GM18517 (cell line): Measurements from ENCODE around the gene MTIF2.
"Not testable (repeated sequence)": the region's sequence is repeated elsewhere in the genome, so short reads cannot be mapped to it uniquely, and the experiment has no call there.

Experiments
- ATAC-seq: cut with Tn5 transposase; IDR thresholded peaks from one replicate; pipeline ENCODE4 v1.9.1; 2021; ENCODE audit warnings: mild to moderate bottlenecking, moderate library complexity; ENCODE audit not compliant: unreplicated experiment

MTIF2 gene

GRCh38 chr2:55245411-55245810, 23.6 kb downstream of the MTIF2 start:
- no peak for ATAC-seq

- no peak for ATAC-seq
Observed at GRCh38 chr2:55242617-55243016, 26.4 kb downstream of the MTIF2 start.

- ATAC-seq = not testable (repeated sequence)
Observed at GRCh38 chr2:55241582-55241981, 27.4 kb downstream of the MTIF2 start.

- no peak for ATAC-seq
Observed at GRCh38 chr2:55239656-55240222, 29.3 kb downstream of the MTIF2 start.

- ATAC-seq = no peak
Observed at GRCh38 chr2:55236992-55237543, 32.0 kb downstream of the MTIF2 start.

GRCh38 chr2:55235724-55236538, 33.1 kb downstream of the MTIF2 start:
- no peak for ATAC-seq

- ATAC-seq = no peak
Observed at GRCh38 chr2:55233658-55233940, 35.4 kb downstream of the MTIF2 start.

GRCh38 chr2:55232863-55233657, 36.0 kb downstream of the MTIF2 start:
- peak; percentile 25 for ATAC-seq

- peak; percentile 91 for ATAC-seq
Observed at GRCh38 chr2:55232084-55232862, 36.8 kb downstream of the MTIF2 start, which contains the start of the genes CLHC1 and RPS27A. CLHC1 (minus strand) TSS chr2:55232293; CDS start chr2:55222411, 9,882 bp downstream. RPS27A (plus strand) TSS chr2:55232688; CDS start chr2:55232825, 137 bp downstream.

GRCh38 chr2:55231546-55232083, 37.4 kb downstream of the MTIF2 start:
- ATAC-seq = no peak

GRCh38 chr2:55230551-55230950, 38.5 kb downstream of the MTIF2 start:
- ATAC-seq = no peak

- ATAC-seq = no peak
Observed at GRCh38 chr2:55229221-55229620, 39.8 kb downstream of the MTIF2 start.

GRCh38 chr2:55228226-55228563, 40.8 kb downstream of the MTIF2 start:
- no peak for ATAC-seq

GRCh38 chr2:55227437-55228225, 41.4 kb downstream of the MTIF2 start:
- not testable (repeated sequence) for ATAC-seq

GRCh38 chr2:55225481-55226020, 43.5 kb downstream of the MTIF2 start:
- no peak for ATAC-seq

GRCh38 chr2:55224761-55225261, 44.2 kb downstream of the MTIF2 start:
- no peak for ATAC-seq

- ATAC-seq = no peak
Observed at GRCh38 chr2:55223958-55224760, 44.9 kb downstream of the MTIF2 start.

GRCh38 chr2:55213822-55214221, 55.2 kb downstream of the MTIF2 start:
- ATAC-seq = no peak
